Karpas-422 (cell line): ENCODE data around the gene NTSR1. TPM values are rescaled to one million over a fixed set of nuclear protein-coding genes. Genes with fewer than 3 reads are reported as not detected.

Experiments
- DNase-seq: peaks from one replicate; pipeline ENCODE4 v3.0.0-alpha.2; 2015
- H2AFZ ChIP-seq: fragments of 200-600 bp; sonication (generic); 2 replicates; pipeline ENCODE4 v1.6.1; 2014; ENCODE audit warnings: antibody characterized with exemption, low read length, mixed read lengths
- H3K27ac ChIP-seq: fragments of 200-600 bp; sonication (generic); 2 replicates; pipeline ENCODE4 v1.5.1; 2014; ENCODE audit warnings: mild to moderate bottlenecking, low read length, moderate library complexity
- H3K27me3 ChIP-seq: fragments of 200-600 bp; sonication (generic); 2 replicates; pipeline ENCODE4 v1.6.1; 2014; ENCODE audit warnings: low read length, mixed read lengths
- H3K36me3 ChIP-seq: fragments of 200-600 bp; sonication (generic); 2 replicates; pipeline ENCODE4 v1.6.1; 2014; ENCODE audit warnings: low read length, mixed read lengths; ENCODE audit not compliant: insufficient read depth
- H3K4me1 ChIP-seq: fragments of 200-600 bp; sonication (generic); 2 replicates; pipeline ENCODE4 v1.6.1; 2014; ENCODE audit warnings: mild to moderate bottlenecking, low read length, mixed read lengths
- H3K4me2 ChIP-seq: fragments of 200-600 bp; sonication (generic); 2 replicates; pipeline ENCODE4 v1.6.1; 2014; ENCODE audit warnings: low read length, low read depth, mild to moderate bottlenecking; ENCODE audit not compliant: poor library complexity, severe bottlenecking
- H3K4me3 ChIP-seq: fragments of 200-600 bp; sonication (generic); 2 replicates; pipeline ENCODE4 v1.5.1; 2014; ENCODE audit warnings: mild to moderate bottlenecking, antibody characterized with exemption, low read length, mixed read lengths
- H3K79me2 ChIP-seq: fragments of 200-600 bp; sonication (generic); 2 replicates; pipeline ENCODE4 v1.6.1; 2014; ENCODE audit warnings: mild to moderate bottlenecking, low read length, mixed read lengths
- H3K9ac ChIP-seq: fragments of 200-600 bp; sonication (generic); 2 replicates; pipeline ENCODE4 v1.6.0; 2014; ENCODE audit warnings: low read length
- H3K9me2 ChIP-seq: fragments of 200-600 bp; sonication (generic), shearing (Covaris generic); replicated peaks from 2 replicates; pipeline ENCODE4 v1.6.0; 2014; ENCODE audit warnings: mild to moderate bottlenecking, low read length, moderate library complexity; ENCODE audit not compliant: insufficient read depth
- H3K9me3 ChIP-seq: fragments of 300-700, 200-600 bp; sonication (generic); 2 replicates; pipeline ENCODE4 v1.6.1; 2014; ENCODE audit warnings: low read length, mixed read lengths
- H4K20me1 ChIP-seq: fragments of 200-600 bp; sonication (generic); 2 replicates; pipeline ENCODE4 v1.6.1; 2014; ENCODE audit warnings: mild to moderate bottlenecking, antibody characterized with exemption, low read length, low read depth; ENCODE audit not compliant: insufficient read depth
- total RNA-seq: library from RNA; depleted of rRNA; stranded (reverse); fragments of >200 nt; shearing (Covaris generic); gene quantifications from 2 replicates; pipeline ENCODE4 v1.2.3, GENCODE V29; 2014; ENCODE audit warnings: low replicate concordance

The NTSR1 gene
- total RNA-seq, 1 experiment from 2014 or later, result not detected

DNA sequence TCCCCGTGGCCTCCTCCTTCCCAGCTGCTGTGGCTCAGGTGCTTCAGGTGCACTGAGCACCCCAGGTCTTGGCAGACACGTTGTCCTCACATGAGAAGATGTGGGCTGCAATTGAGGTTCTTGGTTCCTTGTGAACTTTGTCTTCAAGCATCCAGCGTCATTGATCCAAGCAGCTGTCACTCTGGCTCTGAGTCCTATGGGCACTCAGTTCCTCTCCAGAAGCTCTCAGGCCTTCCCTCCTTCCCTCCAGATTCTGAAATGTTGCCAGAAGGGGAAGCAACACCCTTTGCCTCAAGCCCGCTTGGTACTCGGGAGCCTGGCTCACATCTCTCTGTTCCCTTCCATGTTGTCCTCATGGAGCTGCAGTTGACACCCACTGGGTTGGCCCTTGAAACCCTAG, 79.2 kb downstream of the NTSR1 start:
- Histone ChIP-seq H2AFZ (no peak overlapping the region), H3K4me1 (peaks cover 3% of the 10 kb centered on the region; the same call in 1 of the 2 replicates), H3K27me3 (no peaks in the 10 kb centered on the region), H3K79me2 (no peaks in the 10 kb centered on the region), H3K9me3 (no peaks in the 10 kb centered on the region), H3K4me2 (no peak overlapping the region), H3K9ac (no peak overlapping the region), H4K20me1 (no peaks in the 10 kb centered on the region), H3K36me3 (no peaks in the 10 kb centered on the region), H3K9me2 (no peaks in the 10 kb centered on the region), H3K27ac (no peak overlapping the region), H3K4me3 (no peak overlapping the region)
- DNase-seq, result no peak

GRCh38 chr20:62788607-62789006, 80.0 kb downstream of the NTSR1 start:
- Histone ChIP-seq H3K27me3 (no peaks in the 10 kb centered on the region), H3K4me2 (no peak overlapping the region), H3K9ac (no peak overlapping the region), H3K79me2 (no peaks in the 10 kb centered on the region), H3K36me3 (no peaks in the 10 kb centered on the region), H3K27ac (no peak overlapping the region), H2AFZ (no peak overlapping the region), H3K9me3 (no peaks in the 10 kb centered on the region), H3K9me2 (no peaks in the 10 kb centered on the region), H4K20me1 (no peaks in the 10 kb centered on the region), H3K4me3 (no peak overlapping the region), H3K4me1 (peaks cover 5% of the 10 kb centered on the region)
- DNase-seq, result no peak

- no peak for DNase-seq
- Histone ChIP-seq H3K9ac (no peak overlapping the region), H4K20me1 (no peaks in the 10 kb centered on the region), H3K4me2 (no peak overlapping the region), H3K79me2 (no peaks in the 10 kb centered on the region), H3K4me1 (peaks cover 17% of the 10 kb centered on the region), H3K27ac (no peak overlapping the region), H3K9me2 (no peaks in the 10 kb centered on the region), H3K4me3 (no peak overlapping the region), H3K36me3 (no peaks in the 10 kb centered on the region), H3K27me3 (no peaks in the 10 kb centered on the region), H2AFZ (no peak overlapping the region), H3K9me3 (no peaks in the 10 kb centered on the region)
Measured at GRCh38 chr20:62790075-62790474, 81.4 kb downstream of the NTSR1 start.

DNA sequence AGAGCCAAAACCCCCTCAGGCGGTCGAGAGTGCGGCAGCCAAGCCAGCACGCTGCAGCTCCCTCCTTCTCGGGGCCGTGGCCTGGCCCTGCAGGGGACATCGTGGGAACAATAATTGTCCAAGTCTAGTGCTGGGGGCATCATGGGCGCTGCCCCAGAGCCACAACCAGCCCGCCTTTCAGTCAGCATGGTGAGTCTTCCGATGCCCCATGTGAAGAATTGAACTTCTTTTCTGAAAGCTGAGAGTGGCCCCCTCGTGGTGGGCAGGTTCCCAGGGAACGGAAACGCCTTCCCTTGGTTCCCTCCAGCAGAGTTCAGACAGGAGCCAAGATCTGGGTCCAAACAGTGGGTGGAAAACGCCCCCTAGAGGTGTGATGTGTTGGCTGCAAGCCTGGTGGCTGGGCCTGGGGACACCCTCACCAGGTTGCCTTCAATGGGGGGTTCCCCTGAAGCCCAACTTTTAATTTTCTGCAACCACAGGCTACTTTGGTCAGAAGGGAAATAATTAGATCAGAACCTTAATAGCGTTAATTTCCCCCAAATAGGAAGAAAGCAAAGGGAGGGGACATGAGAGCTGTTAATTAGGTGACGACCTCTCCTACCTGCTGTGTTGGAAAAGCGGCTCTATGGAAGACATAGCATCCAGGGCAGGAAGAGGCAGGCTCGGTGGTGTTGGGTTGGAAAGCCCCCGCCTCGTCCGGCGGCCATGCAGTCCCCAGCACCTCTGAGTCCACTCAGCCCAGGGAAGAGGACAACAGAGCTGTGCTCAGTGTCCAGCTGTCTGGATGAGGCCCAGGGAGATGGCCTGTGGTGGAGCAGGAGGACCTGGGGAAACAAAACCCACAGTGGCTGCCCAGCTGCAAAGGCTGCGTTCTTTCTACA, 82.9 kb downstream of the NTSR1 start:
- no peaks in the 10 kb centered on the region for H3K9me2 ChIP-seq
- no peak overlapping the region; the same call in 1 of the 2 replicates for H3K9ac ChIP-seq
- H3K4me1 ChIP-seq, result peaks cover 28% of the 10 kb centered on the region
- H3K27me3 ChIP-seq, result no peaks in the 10 kb centered on the region
- H2AFZ ChIP-seq, result no peak overlapping the region
- no peaks in the 10 kb centered on the region for H3K9me3 ChIP-seq
- H3K36me3 ChIP-seq, result no peaks in the 10 kb centered on the region
- H3K27ac ChIP-seq, result no peak overlapping the region
- no peaks in the 10 kb centered on the region for H3K79me2 ChIP-seq
- peak; percentile 93 for DNase-seq
- no peaks in the 10 kb centered on the region for H4K20me1 ChIP-seq
- H3K4me2 ChIP-seq, result no peak overlapping the region
- H3K4me3 ChIP-seq, result no peak overlapping the region

GRCh38 chr20:62792182-62792939, 83.7 kb downstream of the NTSR1 start:
- Histone ChIP-seq H2AFZ (no peak overlapping the region), H3K4me3 (no peak overlapping the region), H4K20me1 (no peaks in the 10 kb centered on the region), H3K4me1 (peaks cover 33% of the 10 kb centered on the region), H3K27ac (no peak overlapping the region), H3K36me3 (no peaks in the 10 kb centered on the region), H3K79me2 (0 out of 2 replicates have a peak, but pooled peaks cover 5% of the 10 kb centered on the region), H3K9me2 (no peaks in the 10 kb centered on the region), H3K27me3 (no peaks in the 10 kb centered on the region), H3K9ac (no peak overlapping the region), H3K9me3 (no peaks in the 10 kb centered on the region), H3K4me2 (no peak overlapping the region)
- peak; percentile 42 for DNase-seq

DNA sequence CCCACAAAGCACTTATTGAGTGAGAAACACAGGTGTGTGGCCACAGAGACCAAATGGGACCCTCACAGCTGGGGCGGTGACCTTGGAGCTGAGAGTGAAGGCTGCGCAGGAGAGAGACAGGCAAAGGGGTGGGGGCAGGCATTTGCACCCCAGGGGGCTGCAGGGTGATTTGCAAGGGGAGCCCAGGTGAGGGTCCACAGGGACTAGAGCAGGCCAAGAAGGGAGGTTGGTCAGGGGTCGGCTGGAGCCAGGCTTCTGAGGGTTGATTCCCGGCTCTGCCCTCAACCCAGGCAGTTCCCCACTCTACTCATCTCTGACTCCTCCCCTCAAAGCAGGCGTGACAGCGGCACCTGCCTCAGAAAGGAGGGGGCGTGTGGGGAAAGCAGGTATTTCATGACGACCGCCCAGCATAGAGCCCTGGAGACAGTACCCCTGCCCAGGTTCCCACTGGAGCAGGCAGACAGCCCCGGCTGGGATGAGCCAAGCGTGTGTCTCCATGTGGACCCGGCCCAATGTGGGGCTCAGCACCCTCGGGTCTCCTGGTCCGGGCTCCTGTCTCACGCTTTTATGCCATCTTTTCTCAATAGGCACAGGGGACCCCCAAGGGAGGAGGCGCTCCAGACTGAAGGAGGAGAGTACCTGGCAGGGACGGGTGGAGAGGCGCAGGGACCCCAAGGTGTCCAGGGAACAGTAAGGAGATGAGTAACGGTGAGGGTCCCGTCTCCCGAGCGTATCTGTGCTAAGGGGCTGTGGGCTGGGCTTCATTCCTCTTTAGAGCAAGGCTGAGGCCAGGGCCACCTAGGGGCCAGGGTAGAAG, 84.5 kb downstream of the NTSR1 start:
- H2AFZ ChIP-seq, result no peak overlapping the region
- no peak overlapping the region; the same call in 1 of the 2 replicates for H3K4me3 ChIP-seq
- 0 out of 2 replicates have a peak, but pooled peaks cover 5% of the 10 kb centered on the region for H3K79me2 ChIP-seq
- no peaks in the 10 kb centered on the region for H4K20me1 ChIP-seq
- H3K36me3 ChIP-seq, result no peaks in the 10 kb centered on the region; the same call in 1 of the 2 replicates
- H3K27me3 ChIP-seq, result no peaks in the 10 kb centered on the region
- peaks cover 36% of the 10 kb centered on the region for H3K4me1 ChIP-seq
- H3K9me2 ChIP-seq, result no peaks in the 10 kb centered on the region
- no peaks in the 10 kb centered on the region for H3K9me3 ChIP-seq
- peak overlapping the region; percentile 65 for H3K4me2 ChIP-seq
- H3K9ac ChIP-seq, result peak overlapping the region; percentile 64; the same call in 1 of the 2 replicates
- peak; percentile 42 for DNase-seq
- H3K27ac ChIP-seq, result no peak overlapping the region

- peaks cover 36% of the 10 kb centered on the region for H3K4me1 ChIP-seq
- no peaks in the 10 kb centered on the region for H4K20me1 ChIP-seq
- peak overlapping the region; percentile 61; the same call in 1 of the 2 replicates for H3K4me3 ChIP-seq
- no peaks in the 10 kb centered on the region for H3K27me3 ChIP-seq
- peaks cover 3% of the 10 kb centered on the region for H3K36me3 ChIP-seq
- peak overlapping the region; percentile 64 for H3K9ac ChIP-seq
- H3K4me2 ChIP-seq, result peak overlapping the region; percentile 65
- H3K79me2 ChIP-seq, result 0 out of 2 replicates have a peak, but pooled peaks cover 5% of the 10 kb centered on the region
- no peak for DNase-seq
- H3K9me2 ChIP-seq, result no peaks in the 10 kb centered on the region
- H2AFZ ChIP-seq, result peak overlapping the region; percentile 87; the same call in 1 of the 2 replicates
- no peak overlapping the region for H3K27ac ChIP-seq
- no peaks in the 10 kb centered on the region for H3K9me3 ChIP-seq
Measured at GRCh38 chr20:62793757-62794006, 85.0 kb downstream of the NTSR1 start.
